Measurements from ENCODE around the gene DGKD.

DGKD gene

DNA sequence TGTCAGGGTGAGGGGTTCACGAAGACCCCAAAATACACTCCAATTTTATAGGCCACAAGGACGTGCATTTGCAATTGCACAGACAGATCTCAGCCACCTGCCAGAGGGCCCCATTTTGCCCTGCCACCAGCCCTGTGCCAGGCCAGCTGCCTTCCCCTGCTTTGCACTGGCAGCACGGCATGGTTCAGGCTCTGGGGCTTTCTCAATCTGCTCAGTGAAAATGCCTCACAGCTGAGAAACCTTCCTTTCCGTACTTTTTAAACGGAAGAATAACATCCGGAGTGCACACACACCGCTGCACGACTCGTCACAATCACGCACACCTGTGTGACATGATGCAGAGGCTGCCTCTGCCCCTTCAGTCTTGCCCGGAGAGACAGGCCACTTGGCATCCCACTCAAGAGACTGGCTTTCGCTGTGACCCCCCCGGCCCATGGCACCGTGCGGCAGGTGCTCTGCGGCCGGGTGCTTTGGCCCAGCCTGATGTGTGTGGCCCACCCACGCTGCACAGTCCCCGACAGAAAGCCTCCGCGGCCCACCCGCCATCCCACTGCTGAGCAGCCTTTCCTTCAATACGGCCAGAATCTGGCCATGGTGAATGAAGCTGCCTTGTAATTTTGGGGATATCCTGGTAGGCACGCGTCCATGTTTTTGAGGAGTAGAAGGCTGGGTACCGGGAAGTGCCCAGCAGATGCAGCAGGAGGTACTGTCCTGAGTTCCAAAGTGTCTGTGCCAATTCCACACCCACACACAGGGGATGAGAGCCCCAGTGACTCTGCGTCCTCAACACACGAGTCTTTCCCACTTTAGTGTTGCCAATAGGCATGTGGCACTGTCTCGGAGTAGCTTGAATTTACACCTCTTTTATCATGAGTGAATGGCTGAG lies 123.5 kb downstream of the DGKD start:
- no peak for DNase-seq (ENCODE audit: low read depth)

- DNase-seq (ENCODE audit: low read depth): no peak
These were observed 125.6 kb downstream of the DGKD start for GRCh38 chr2:233479616-233480489.

GRCh38 chr2:233480490-233481202 lies 126.4 kb downstream of the DGKD start:
- no peak for DNase-seq (ENCODE audit: low read depth)

- DNase-seq (ENCODE audit: low read depth): no peak
These were observed 127.3 kb downstream of the DGKD start for GRCh38 chr2:233481368-233482142.

- no peak for DNase-seq (ENCODE audit: low read depth)
These were observed 128.3 kb downstream of the DGKD start for GRCh38 chr2:233482616-233483015.

DNA sequence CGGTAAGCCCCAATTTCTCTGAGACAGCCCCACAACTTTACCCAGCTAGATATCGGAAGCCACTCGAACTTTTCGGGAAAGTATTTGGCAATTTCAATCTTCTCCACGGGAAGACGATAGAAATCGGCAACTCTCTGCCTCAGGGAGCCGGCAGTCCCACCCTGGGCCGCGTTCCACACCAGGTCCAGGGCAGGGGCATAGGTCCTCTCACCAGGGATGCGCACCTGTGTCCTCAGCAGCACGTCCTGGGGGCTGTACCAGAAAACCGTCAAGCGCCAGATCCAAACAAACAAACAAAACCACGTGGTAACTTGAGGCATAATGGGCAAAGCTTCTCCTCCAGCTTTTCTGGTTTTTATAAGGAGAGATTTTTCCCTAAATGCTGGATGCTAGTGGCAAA lies 131.4 kb downstream of the DGKD start:
- no peak for DNase-seq (ENCODE audit: low read depth)

DNA sequence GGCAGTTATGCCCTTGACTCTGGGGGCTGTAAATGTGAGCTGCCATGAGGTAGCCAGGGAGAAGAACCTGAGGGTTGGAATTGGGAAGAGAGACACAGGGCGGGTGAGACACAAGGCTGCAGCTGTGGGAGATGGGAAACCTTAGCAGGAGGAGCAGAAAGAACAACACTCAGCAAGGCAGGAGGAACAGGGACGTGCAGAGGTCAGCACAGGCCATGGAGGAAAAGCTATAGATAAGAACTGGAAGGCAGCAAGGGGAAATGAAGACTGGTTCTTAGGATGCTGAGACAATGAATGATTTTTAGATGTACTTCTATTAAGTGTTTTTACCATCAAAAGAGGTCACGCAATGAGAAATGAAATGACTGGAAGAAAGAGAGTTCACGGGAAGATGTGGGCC lies 132.1 kb downstream of the DGKD start:
- DNase-seq (ENCODE audit: low read depth): no peak

- DNase-seq (ENCODE audit: low read depth): no peak
These were observed 132.7 kb downstream of the DGKD start for GRCh38 chr2:233486778-233487552.

DNA sequence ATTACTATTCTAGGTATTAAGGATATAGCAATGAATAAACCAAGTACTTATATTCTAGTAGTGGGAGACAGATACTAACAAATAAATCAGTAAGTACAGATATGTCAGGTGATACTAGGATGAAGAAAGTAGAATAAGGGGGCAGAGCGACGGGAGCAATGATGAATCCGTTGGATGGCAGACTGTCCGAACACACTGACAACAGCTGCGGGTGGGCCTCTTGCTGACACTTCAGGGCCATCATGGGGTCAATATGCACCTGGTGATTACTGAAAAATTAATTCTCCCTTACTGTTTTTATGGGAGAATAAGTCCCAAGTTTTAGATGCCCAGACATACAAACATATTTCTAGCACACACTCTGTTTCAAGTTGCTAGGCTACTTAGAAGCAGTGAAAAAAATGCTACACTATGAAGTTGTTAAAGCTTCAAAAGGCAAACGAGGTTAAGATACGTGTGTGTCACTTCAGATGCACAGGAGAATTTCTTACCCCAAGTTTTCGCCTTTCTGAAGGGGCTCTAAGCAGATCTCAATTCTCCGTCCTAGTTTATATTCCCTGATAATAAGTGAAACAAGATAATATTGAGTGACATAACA lies 133.6 kb downstream of the DGKD start:
- no peak for DNase-seq (ENCODE audit: low read depth)

DNA sequence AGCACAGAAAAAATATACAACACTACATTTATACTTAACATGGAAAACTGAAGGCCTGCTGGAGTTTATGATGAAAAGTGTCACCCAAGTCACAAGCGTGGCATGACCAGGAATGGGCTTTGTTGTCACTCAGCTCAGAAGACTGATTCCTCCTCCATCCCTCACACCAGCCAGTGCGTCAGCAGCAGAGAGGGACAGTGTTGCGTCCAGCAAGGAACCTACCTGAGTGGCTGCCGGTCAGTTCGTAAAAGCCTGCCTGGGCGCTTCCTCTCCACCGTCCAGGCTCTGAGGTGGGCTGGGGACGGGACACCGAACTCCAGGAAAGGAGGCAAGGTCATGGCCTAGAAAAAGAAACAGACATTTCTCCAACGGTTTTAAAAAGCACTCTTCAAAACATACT lies 134.8 kb downstream of the DGKD start:
- no peak for DNase-seq (ENCODE audit: low read depth)

DNA sequence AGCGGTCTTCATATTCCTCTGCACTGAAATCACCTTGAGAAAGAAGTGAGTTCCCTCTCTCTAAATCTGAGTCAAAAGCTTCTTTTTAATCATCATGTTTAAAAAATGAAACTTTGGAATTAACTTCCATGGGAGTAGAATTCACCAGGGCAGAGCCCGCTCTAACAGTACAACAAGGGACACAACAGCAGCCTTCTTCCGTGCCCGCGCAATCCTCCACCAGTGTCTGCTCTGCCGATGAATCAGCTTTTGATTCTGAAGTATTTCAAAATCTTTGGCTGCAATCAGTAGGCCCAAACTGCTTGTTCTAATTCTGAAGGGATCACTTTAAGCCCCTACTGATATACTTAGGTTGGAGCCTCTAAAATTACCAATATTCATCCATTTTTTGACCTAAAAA lies 135.4 kb downstream of the DGKD start:
- no peak for DNase-seq (ENCODE audit: low read depth)

DNA sequence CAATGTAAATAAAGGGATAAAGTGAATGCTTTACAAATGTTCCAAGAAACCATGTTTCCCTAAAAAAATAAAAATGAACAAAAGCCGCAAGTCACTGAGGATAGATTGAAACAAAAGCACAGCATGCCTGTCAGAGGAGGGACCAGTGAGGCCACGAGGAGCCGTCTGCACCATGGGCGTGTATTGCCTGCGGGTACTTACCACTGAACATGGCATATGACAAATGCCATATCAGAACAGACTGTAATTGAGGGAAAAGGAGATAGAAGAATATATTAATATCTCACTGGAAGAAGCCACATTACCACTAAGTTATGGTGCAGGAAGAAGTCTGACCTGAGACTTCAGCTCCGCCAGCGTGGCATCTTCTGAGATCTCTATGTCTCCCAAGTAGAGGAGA lies 136.5 kb downstream of the DGKD start:
- no peak for DNase-seq (ENCODE audit: low read depth)

DNA sequence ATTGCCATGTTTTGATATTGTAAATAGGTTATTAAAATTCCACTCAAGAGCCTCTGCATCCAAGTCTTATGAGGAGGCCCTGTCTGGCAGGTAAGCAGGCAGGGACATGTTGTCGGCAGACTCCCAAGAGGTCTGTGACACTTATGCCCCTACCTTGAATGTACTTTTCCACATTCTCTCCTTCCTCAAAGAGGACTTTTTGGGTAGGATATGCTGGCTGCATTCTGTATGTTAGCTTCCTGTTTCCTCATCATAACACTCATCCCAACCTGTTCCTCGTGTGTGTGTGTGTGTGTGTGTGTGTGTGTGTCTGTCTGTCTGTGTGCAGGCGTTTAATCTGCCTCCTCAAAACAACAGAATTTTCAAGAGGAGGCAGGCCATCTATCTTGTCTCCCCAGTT lies 137.0 kb downstream of the DGKD start:
- DNase-seq (ENCODE audit: low read depth): no peak

- DNase-seq (ENCODE audit: low read depth): no peak
These were observed 137.8 kb downstream of the DGKD start for GRCh38 chr2:233492078-233492477.

DNA sequence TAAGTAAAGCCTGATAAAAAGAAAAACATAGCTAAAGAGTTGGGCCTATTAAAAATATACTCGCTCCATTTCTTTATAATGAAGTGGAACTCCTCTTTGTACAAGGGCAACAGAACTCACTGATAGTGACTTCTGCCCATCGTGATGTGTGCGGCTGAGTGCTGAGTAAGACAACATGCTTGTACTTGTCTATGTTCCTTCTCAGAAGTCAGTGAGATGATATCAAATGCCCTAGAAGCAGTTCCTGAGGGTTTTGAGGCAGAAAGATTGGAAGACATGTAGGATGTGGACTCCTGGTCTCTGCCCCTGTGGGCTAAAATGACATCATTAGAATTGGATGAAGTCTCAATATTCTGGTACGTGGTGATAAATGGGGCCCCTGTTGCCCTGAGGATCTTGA lies 138.5 kb downstream of the DGKD start:
- DNase-seq (ENCODE audit: low read depth): no peak

GRCh38 chr2:233495503-233496496 lies 141.5 kb downstream of the DGKD start:
- no peak for DNase-seq (ENCODE audit: low read depth)

GRCh38 chr2:233497692-233498091 lies 143.4 kb downstream of the DGKD start:
- DNase-seq (ENCODE audit: low read depth): no peak

DNA sequence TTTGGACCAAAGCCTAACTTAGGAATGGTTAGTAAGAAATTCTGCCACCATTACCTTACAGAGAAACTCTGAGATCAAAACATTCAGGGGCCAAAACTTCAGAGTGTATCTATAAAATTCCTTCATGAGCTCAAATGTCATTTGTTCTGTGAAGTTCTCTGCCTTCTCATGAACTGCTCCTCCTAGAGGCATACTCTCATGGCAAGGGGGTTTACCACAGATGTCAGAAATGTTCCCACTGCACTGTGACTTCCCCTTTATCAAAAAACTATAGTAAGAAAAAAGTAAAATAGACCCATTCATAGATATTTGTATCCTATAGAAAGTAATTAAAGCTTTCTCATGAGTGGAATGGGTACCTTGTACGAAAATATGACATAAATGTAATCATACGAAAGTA lies 143.8 kb downstream of the DGKD start:
- no peak for DNase-seq (ENCODE audit: low read depth)

- DNase-seq (ENCODE audit: low read depth): no peak
These were observed 145.6 kb downstream of the DGKD start for GRCh38 chr2:233499928-233500327.
